Osteocyte (in vitro differentiated cells): ENCODE measurements around the gene KIF24. TPM values are rescaled to one million over a fixed set of nuclear protein-coding genes. Genes with fewer than 3 reads are reported as not detected.

Experiments used
- DNase-seq: peaks from one replicate; pipeline ENCODE4 v3.0.0; 2021; ENCODE audit warnings: mixed read lengths; ENCODE audit not compliant: unreplicated experiment; ENCODE audit errors: extremely low spot score
- H3K27ac Mint-ChIP-seq: one replicate; pipeline ENCODE4 v1.8.0; 2021; ENCODE audit warnings: mild to moderate bottlenecking, mixed read lengths; ENCODE audit not compliant: unreplicated experiment
- H3K27me3 Mint-ChIP-seq: one replicate; pipeline ENCODE4 v1.8.0; 2021; ENCODE audit warnings: mixed read lengths; ENCODE audit not compliant: unreplicated experiment
- H3K36me3 Mint-ChIP-seq: one replicate; pipeline ENCODE4 v1.8.0; 2021; ENCODE audit warnings: mixed read lengths; ENCODE audit not compliant: unreplicated experiment
- H3K4me1 Mint-ChIP-seq: one replicate; pipeline ENCODE4 v1.8.0; 2021; ENCODE audit warnings: mixed read lengths; ENCODE audit not compliant: unreplicated experiment
- H3K4me3 Mint-ChIP-seq: one replicate; pipeline ENCODE4 v1.8.0; 2021; ENCODE audit warnings: mild to moderate bottlenecking, moderate library complexity, mixed read lengths; ENCODE audit not compliant: unreplicated experiment
- H3K9me3 Mint-ChIP-seq: one replicate; pipeline ENCODE4 v1.8.0; 2021; ENCODE audit warnings: mixed read lengths; ENCODE audit not compliant: unreplicated experiment
- CTCF ChIP-seq: fragments of 200-600 bp; sonication (generic); IDR thresholded peaks from 2 replicates; pipeline ENCODE4 v1.5.0; 2021; ENCODE audit warnings: antibody characterized with exemption, mild to moderate bottlenecking, moderate library complexity
- total RNA-seq: library from RNA; stranded (reverse); gene quantifications from 2 replicates; pipeline ENCODE4 v1.2.1, GENCODE V29; 2021

The KIF24 gene
- total RNA-seq, 1 donor from 2014 or later: 1.4 TPM

- Mint-ChIP-seq H3K36me3 (peaks cover 5% of the 10 kb centered on the region), H3K4me1 (peaks cover 7% of the 10 kb centered on the region), H3K27ac (no peak overlapping the region), H3K9me3 (no peaks in the 10 kb centered on the region), H3K4me3 (no peak overlapping the region), H3K27me3 (no peaks in the 10 kb centered on the region)
- no peak for TF ChIP-seq CTCF
- no peak for DNase-seq
Observed at GRCh38 chr9:34349324-34349723, 20.3 kb upstream of the KIF24 start.

- Mint-ChIP-seq H3K27me3 (no peaks in the 10 kb centered on the region), H3K9me3 (no peaks in the 10 kb centered on the region), H3K4me3 (no peak overlapping the region), H3K27ac (no peak overlapping the region), H3K36me3 (peaks cover 11% of the 10 kb centered on the region), H3K4me1 (peaks cover 7% of the 10 kb centered on the region)
- TF ChIP-seq CTCF: no peak
- no peak for DNase-seq
Observed at GRCh38 chr9:34347800-34348158, 18.7 kb upstream of the KIF24 start.

- H3K36me3 Mint-ChIP-seq: peaks cover 11% of the 10 kb centered on the region
- no peak overlapping the region for H3K4me3 Mint-ChIP-seq
- no peaks in the 10 kb centered on the region for H3K9me3 Mint-ChIP-seq
- H3K27ac Mint-ChIP-seq: no peak overlapping the region
- peaks cover 7% of the 10 kb centered on the region for H3K4me1 Mint-ChIP-seq
- DNase-seq: no peak
- TF ChIP-seq CTCF: no peak
- H3K27me3 Mint-ChIP-seq: no peaks in the 10 kb centered on the region
Observed at GRCh38 chr9:34346873-34347799, 18.1 kb upstream of the KIF24 start.

- peaks cover 21% of the 10 kb centered on the region for H3K36me3 Mint-ChIP-seq
- no peak for TF ChIP-seq CTCF
- no peaks in the 10 kb centered on the region for H3K27me3 Mint-ChIP-seq
- peaks cover 7% of the 10 kb centered on the region for H3K4me1 Mint-ChIP-seq
- H3K9me3 Mint-ChIP-seq: no peaks in the 10 kb centered on the region
- no peak for DNase-seq
- H3K4me3 Mint-ChIP-seq: no peak overlapping the region
- no peak overlapping the region for H3K27ac Mint-ChIP-seq
Observed at GRCh38 chr9:34343605-34344004, 14.5 kb upstream of the KIF24 start.

- no peak overlapping the region for H3K27ac Mint-ChIP-seq
- DNase-seq: no peak
- H3K27me3 Mint-ChIP-seq: no peaks in the 10 kb centered on the region
- TF ChIP-seq CTCF: no peak
- peaks cover 21% of the 10 kb centered on the region for H3K36me3 Mint-ChIP-seq
- H3K4me1 Mint-ChIP-seq: peaks cover 7% of the 10 kb centered on the region
- no peak overlapping the region for H3K4me3 Mint-ChIP-seq
- no peaks in the 10 kb centered on the region for H3K9me3 Mint-ChIP-seq
Observed at GRCh38 chr9:34343090-34343489, 14.0 kb upstream of the KIF24 start.
